GM21723 (cell line): Measurements from ENCODE around the gene SLC35D2.

ENCODE experiments used
- ATAC-seq: cut with Tn5 transposase; IDR thresholded peaks from one replicate; pipeline ENCODE4 v1.9.1; 2021; ENCODE audit warnings: mild to moderate bottlenecking, moderate library complexity; ENCODE audit not compliant: unreplicated experiment

The SLC35D2 gene

GRCh38 chr9:96383165-96383942 is at the start of gene SLC35D2:
SLC35D2 (minus strand) TSS chr9:96383711; CDS start chr9:96383634, 77 bp downstream.
- ATAC-seq: no peak

- no peak for ATAC-seq
Observed at GRCh38 chr9:96430377-96430776, 46.9 kb upstream of the SLC35D2 start.

- ATAC-seq: no peak
Observed at GRCh38 chr9:96429732-96430131, 46.2 kb upstream of the SLC35D2 start.

GRCh38 chr9:96425500-96426169 is 42.1 kb upstream of the SLC35D2 start:
- ATAC-seq: no peak

GRCh38 chr9:96423985-96424336 is 40.5 kb upstream of the SLC35D2 start:
- no peak for ATAC-seq

- ATAC-seq: no peak
Observed at GRCh38 chr9:96423322-96423984, 39.9 kb upstream of the SLC35D2 start.

GRCh38 chr9:96420468-96421219 is 37.1 kb upstream of the SLC35D2 start:
- no peak for ATAC-seq

- ATAC-seq: no peak
Observed at GRCh38 chr9:96419691-96419969, 36.1 kb upstream of the SLC35D2 start.

GRCh38 chr9:96418920-96419690 is 35.6 kb upstream of the SLC35D2 start:
- ATAC-seq: peak; percentile 38

GRCh38 chr9:96418083-96418919 is 34.8 kb upstream of the SLC35D2 start, which contains the start of gene ZNF367:
ZNF367 (minus strand) TSS chr9:96418370; CDS start chr9:96418032, 338 bp downstream.
- peak; percentile 65 for ATAC-seq

- ATAC-seq: peak; percentile 0
Observed at GRCh38 chr9:96417661-96418082, 34.2 kb upstream of the SLC35D2 start.

- ATAC-seq: peak; percentile 20
Observed at GRCh38 chr9:96417051-96417586, 33.6 kb upstream of the SLC35D2 start.

- ATAC-seq: peak; percentile 32
Observed at GRCh38 chr9:96413302-96414221, 30.1 kb upstream of the SLC35D2 start.

- no peak for ATAC-seq
Observed at GRCh38 chr9:96412174-96412913, 28.8 kb upstream of the SLC35D2 start.

- no peak for ATAC-seq
Observed at GRCh38 chr9:96411129-96411838, 27.8 kb upstream of the SLC35D2 start.

GRCh38 chr9:96408409-96409280 is 25.1 kb upstream of the SLC35D2 start:
- no peak for ATAC-seq
